Sigmoid colon (tissue), 7 donors: Measurements from ENCODE around the gene CRYBB3. TPM values are rescaled to one million over a fixed set of nuclear protein-coding genes. Genes with fewer than 3 reads are reported as not detected.
"Not testable (repeated sequence)": the region's sequence is repeated elsewhere in the genome, so short reads cannot be mapped to it uniquely, and the experiment has no call there.

Experiments
- DNase-seq: peaks from one replicate; pipeline ENCODE4 v3.0.0-alpha.2; 2019
- H3K27ac ChIP-seq, 4 donors: fragments of 200-600 bp; sonication (generic); one replicate each; pipeline ENCODE4 v1.5.1; 2016 to 2019; ENCODE audit warnings: mild to moderate bottlenecking in 1 of 4
- H3K27me3 ChIP-seq, 3 donors: fragments of 200-600 bp; sonication (generic); one replicate each; pipeline ENCODE4 v1.5.1; 2019; ENCODE audit warnings: mild to moderate bottlenecking in 1 of 3
- H3K36me3 ChIP-seq, 4 donors: fragments of 200-600 bp; sonication (generic); one replicate each; pipeline ENCODE4 v1.5.1; 2016 to 2019
- H3K4me1 ChIP-seq, 4 donors: fragments of 200-600 bp; sonication (generic); one replicate each; pipeline ENCODE4 v1.5.1; 2017 to 2019
- H3K4me3 ChIP-seq, 4 donors: fragments of 200-600 bp; sonication (generic); one replicate each; pipeline ENCODE4 v1.5.1; 2017 to 2019; ENCODE audit warnings: mild to moderate bottlenecking in 2 of 4, moderate library complexity in 1 of 4
- H3K9me3 ChIP-seq, 4 donors: fragments of 200-600 bp in 3 of 4; sonication (generic) in 3 of 4; one replicate each; pipeline versions ENCODE4 v1.5.1 to v1.6.1; 2013 to 2019
- EP300 ChIP-seq, 4 donors: sonication (generic); formaldehyde crosslinking; IDR thresholded peaks; one replicate each; pipeline ENCODE4 v1.6.1; 2017; ENCODE audit warnings: antibody characterized with exemption in 4 of 4
- POLR2A ChIP-seq, 2 donors: fragments of 450-650 bp; IDR thresholded peaks; one replicate each; pipeline ENCODE4 v1.6.1; 2016; ENCODE audit warnings: antibody characterized with exemption in 2 of 2, mild to moderate bottlenecking in 2 of 2, moderate library complexity in 2 of 2
- POLR2AphosphoS5 ChIP-seq, 4 donors: sonication (generic); formaldehyde crosslinking; IDR thresholded peaks; one replicate each; pipeline ENCODE4 v1.6.1; 2017; ENCODE audit warnings: antibody characterized with exemption in 4 of 4
- WGBS, 2 donors: extraction: QIAGEN DNeasy Blood & Tissue Kit; methylation state at CpG; one replicate each; pipeline ENCODE4 v1.1.7; 2013; 5-methylcytosine and 5-hydroxymethylcytosine counted together
- intact Hi-C: fragments of 100-400 bp; cut with DNase I; formaldehyde crosslinking; loops from one replicate; pipeline ENCODE4 v1.15.1; 2023
- polyA plus RNA-seq, 3 donors: library from polyadenylated mRNA; stranded (reverse); fragments of 200-250 nt; gene quantifications; one replicate each; pipeline ENCODE4 v1.2.3, GENCODE V29; 2013
- small RNA-seq, 3 donors: library from RNA; depleted of rRNA; stranded (forward); fragments of <200 nt; gene quantifications; one replicate each; pipeline ENCODE3, GENCODE V24; 2016
- total RNA-seq, 4 donors: library from RNA; depleted of rRNA; stranded (reverse); fragments of >200 nt; gene quantifications; one replicate each; pipeline ENCODE4 v1.1.0, GENCODE V29; 2016
- TF ChIP-seq, protein P1 (sequence below), 4 experiments: fragments of 450-650 bp in 3 of 4; fragments of 200-600 bp in 1 of 4; IDR thresholded peaks; one replicate each; pipeline ENCODE4 v1.5.1; 2016 to 2019; ENCODE audit warnings: antibody characterized with exemption in 4 of 4, mild to moderate bottlenecking in 3 of 4, moderate library complexity in 2 of 4
- donor health status: healthy with polysubstance abuse.
- donor health status: Bipolar disorder and iron deficiency.
- donor health status: healthy.

CRYBB3 gene
- total and polyA plus RNA-seq, 7 donors, result 0.67 to 1.4 TPM; not detected in 5

DNA sequence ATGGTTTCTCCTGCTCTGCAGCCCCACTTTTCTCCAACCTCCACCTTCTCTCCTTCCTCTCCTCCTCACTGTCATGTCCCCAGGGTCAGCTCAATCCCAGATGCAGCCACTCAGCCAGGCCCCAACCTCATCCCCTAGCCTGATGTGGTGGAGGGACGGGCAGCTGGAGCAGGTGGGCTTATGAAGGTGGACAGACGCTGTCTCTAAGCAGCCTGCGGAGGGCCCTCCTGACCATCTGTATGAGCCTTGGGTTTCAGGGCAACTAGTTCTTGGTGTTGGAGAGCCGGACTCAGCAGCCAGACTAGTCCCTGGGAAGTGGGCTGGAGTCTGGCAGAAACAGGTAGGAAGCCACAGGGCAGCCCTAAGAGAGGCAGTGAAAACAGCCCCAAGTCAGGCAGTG, 37.8 kb downstream of the CRYBB3 start:
- Histone ChIP-seq H3K4me1 (peaks cover 0 to 6% (median 0%) of the 10 kb centered on the region in 4 donors), H3K4me3 (no peak overlapping the region), H3K9me3 (no peaks in the 10 kb centered on the region), H3K27me3 (peaks cover 0 to 55% (median 25%) of the 10 kb centered on the region in 3 donors), H3K36me3 (no peaks in the 10 kb centered on the region), H3K27ac (no peak overlapping the region)
- TF ChIP-seq POLR2A (IDR thresholded peaks at IDR 0.05) (no peak), POLR2AphosphoS5 (IDR thresholded peaks at IDR 0.05) (no peak), EP300 (IDR thresholded peaks at IDR 0.05) (no peak)
- TF ChIP-seq, protein P1, sequence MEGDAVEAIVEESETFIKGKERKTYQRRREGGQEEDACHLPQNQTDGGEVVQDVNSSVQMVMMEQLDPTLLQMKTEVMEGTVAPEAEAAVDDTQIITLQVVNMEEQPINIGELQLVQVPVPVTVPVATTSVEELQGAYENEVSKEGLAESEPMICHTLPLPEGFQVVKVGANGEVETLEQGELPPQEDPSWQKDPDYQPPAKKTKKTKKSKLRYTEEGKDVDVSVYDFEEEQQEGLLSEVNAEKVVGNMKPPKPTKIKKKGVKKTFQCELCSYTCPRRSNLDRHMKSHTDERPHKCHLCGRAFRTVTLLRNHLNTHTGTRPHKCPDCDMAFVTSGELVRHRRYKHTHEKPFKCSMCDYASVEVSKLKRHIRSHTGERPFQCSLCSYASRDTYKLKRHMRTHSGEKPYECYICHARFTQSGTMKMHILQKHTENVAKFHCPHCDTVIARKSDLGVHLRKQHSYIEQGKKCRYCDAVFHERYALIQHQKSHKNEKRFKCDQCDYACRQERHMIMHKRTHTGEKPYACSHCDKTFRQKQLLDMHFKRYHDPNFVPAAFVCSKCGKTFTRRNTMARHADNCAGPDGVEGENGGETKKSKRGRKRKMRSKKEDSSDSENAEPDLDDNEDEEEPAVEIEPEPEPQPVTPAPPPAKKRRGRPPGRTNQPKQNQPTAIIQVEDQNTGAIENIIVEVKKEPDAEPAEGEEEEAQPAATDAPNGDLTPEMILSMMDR (IDR thresholded peaks at IDR 0.05), result no peak
- intact Hi-C loops, result no loop called here
- 85 to 90% methylated on average over 4 of the region's 4 CpGs for WGBS, 2 donors
- DNase-seq, result no peak

DNA sequence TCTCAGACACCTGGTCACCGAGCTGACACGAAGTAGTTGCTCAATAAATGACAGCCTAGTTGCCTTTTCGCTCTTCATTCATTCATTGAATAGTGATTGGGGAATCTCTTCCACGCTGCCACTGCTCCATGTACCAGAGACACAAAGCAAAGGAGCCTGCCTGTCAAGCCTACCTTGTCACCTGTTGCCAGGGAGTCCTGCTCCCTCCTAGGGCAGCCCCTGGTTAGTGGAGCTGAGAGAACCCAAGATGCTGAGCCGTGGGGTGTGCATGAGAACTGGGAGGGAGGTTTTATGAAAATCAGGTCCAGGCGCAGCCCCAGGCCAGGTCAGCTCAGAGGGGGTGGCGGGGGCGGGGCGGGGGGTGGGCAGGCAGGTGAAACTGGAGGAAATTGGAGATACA, 38.4 kb downstream of the CRYBB3 start:
- WGBS, 2 donors, result 67 to 74% methylated on average over 9 of the region's 9 CpGs
- H3K27ac ChIP-seq, H3K4me3 ChIP-seq, H3K36me3 ChIP-seq, H3K4me1 ChIP-seq, DNase-seq, intact Hi-C loops, H3K9me3 ChIP-seq: not testable (repeated sequence)
- H3K27me3 ChIP-seq, result peaks cover 0 to 52% (median 25%) of the 10 kb centered on the region in 3 donors

DNA sequence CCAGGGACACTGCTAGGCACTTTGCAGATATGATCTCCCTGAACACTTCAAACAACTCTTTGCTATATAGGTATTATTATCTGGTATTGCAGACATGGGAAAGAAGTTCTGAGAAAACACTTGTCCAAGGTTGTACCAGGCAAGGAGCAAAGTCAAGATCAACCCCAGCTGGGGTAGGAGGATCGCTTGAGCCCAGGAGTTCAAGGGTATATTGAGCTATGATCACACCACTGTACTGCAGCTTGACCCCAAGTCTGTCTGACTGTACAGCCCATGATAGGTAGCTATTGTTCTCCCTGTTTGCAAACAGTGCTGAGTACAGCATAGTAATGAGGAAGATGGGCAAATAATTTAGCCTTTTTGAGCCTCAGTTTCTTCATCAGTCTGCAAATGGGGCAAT, 55.5 kb downstream of the CRYBB3 start:
- not testable (repeated sequence) for DNase-seq, H3K4me3 ChIP-seq
- 70% methylated on average over 1 of the region's 1 CpG for WGBS, 2 donors

More for the DNA sequence above, 55.5 kb downstream of the CRYBB3 start:
- H3K9me3 ChIP-seq, H3K27ac ChIP-seq, H3K4me1 ChIP-seq, H3K36me3 ChIP-seq, H3K27me3 ChIP-seq, intact Hi-C loops: not testable (repeated sequence)

Small RNA genes within 50 kb of the gene (small RNA-seq; reads per million reads assigned to genes)
- gene Z99916.2, result 0 reads per million in 3 donors

Other genes with a start within 250 kb of the CRYBB3 start
- 10 to 100 TPM in 1 of 4 donors, 1 to 10 TPM in 3; 6.3 to 18.8 (median 7.6) TPM for gene KIAA1671, start 247.1 kb upstream of the CRYBB3 start, total RNA-seq
- 10 to 100 TPM; 10.2 to 34.2 (median 16.4) TPM for gene KIAA1671, start 247.1 kb upstream of the CRYBB3 start, polyA plus RNA-seq
- 1 to 10 TPM in 1 of 4 donors, not detected in 3; 1.1 TPM for gene CRYBB2, start 19.8 kb downstream of the CRYBB3 start, total RNA-seq
- under 1 TPM in 1 of 3 donors, not detected in 2; 0.32 TPM for gene CRYBB2, start 19.8 kb downstream of the CRYBB3 start, polyA plus RNA-seq